ENCODE data around the gene ARHGAP18.

GRCh38 chr6:129684903-129685661, 24.9 kb downstream of the ARHGAP18 start:
- TF ChIP-seq FOXA1 (IDR thresholded peaks at IDR 0.05) (no peak), BHLHE40 (IDR thresholded peaks at IDR 0.05; ENCODE audit: borderline replicate concordance) (no peak)
